Muscle layer of duodenum (tissue), 2 donors: ENCODE data around the gene GLI3.
A peak's percentile ranks its signal among the peaks of the same experiment; 100 is the strongest.

ENCODE experiments used
- H3K27ac ChIP-seq: one replicate; pipeline ENCODE4 v1.7.0; 2013; ENCODE audit warnings: mild to moderate bottlenecking, low read length
- H3K27me3 ChIP-seq: one replicate; pipeline ENCODE4 v1.7.0; 2013; ENCODE audit warnings: low read depth, mild to moderate bottlenecking, control low read depth, low read length
- H3K36me3 ChIP-seq, 2 donors: one replicate each; pipeline ENCODE4 v1.7.0; 2013; ENCODE audit warnings: low read length in 2 of 2, control low read depth in 1 of 2, mild to moderate bottlenecking in 1 of 2; ENCODE audit not compliant: insufficient read depth in 2 of 2, control insufficient read depth in 1 of 2
- H3K4me1 ChIP-seq, 2 donors: one replicate each; pipeline ENCODE4 v1.7.0; 2013; ENCODE audit warnings: low read length in 2 of 2, mild to moderate bottlenecking in 2 of 2, control low read depth in 1 of 2, moderate library complexity in 1 of 2; ENCODE audit not compliant: insufficient read depth in 2 of 2, control insufficient read depth in 1 of 2
- H3K4me3 ChIP-seq, 2 donors: one replicate each; pipeline ENCODE4 v1.7.0; 2013; ENCODE audit warnings: low read length in 2 of 2, low read depth in 1 of 2, mild to moderate bottlenecking in 1 of 2
- H3K9me3 ChIP-seq, 2 donors: one replicate each; pipeline ENCODE4 v1.7.0; 2013; ENCODE audit warnings: low read length in 2 of 2, control low read depth in 1 of 2, mild to moderate bottlenecking in 1 of 2; ENCODE audit not compliant: control insufficient read depth in 1 of 2
- donor health status: healthy.

GLI3 gene

GRCh38 chr7:42236976-42237810, at the start of gene GLI3:
Gene GLI3 (minus strand): TSS chr7:42237209. CDS start chr7:42223253, 13,956 bp downstream.
- H3K27me3 ChIP-seq = no peaks in the 10 kb centered on the region
- H3K4me1 ChIP-seq = peaks cover 0 to 32% of the 10 kb centered on the region in 2 donors
- no peaks in the 10 kb centered on the region for H3K36me3 ChIP-seq
- H3K4me3 ChIP-seq = peak within 1 kb of the TSS; percentile 78 to 86
- peak within 1 kb of the TSS; percentile 84 for H3K27ac ChIP-seq
- H3K9me3 ChIP-seq = no peaks in the 10 kb centered on the region

- no peak overlapping the region for H3K4me3 ChIP-seq
- H3K36me3 ChIP-seq = no peaks in the 10 kb centered on the region
- peaks cover 0 to 4% of the 10 kb centered on the region in 2 donors for H3K4me1 ChIP-seq
- no peak overlapping the region for H3K27ac ChIP-seq
- no peaks in the 10 kb centered on the region for H3K9me3 ChIP-seq
- no peaks in the 10 kb centered on the region for H3K27me3 ChIP-seq
Measured at GRCh38 chr7:42285383-42285824, 48.4 kb upstream of the GLI3 start.

- Histone ChIP-seq H3K27me3 (no peaks in the 10 kb centered on the region), H3K27ac (no peak overlapping the region), H3K4me1 (peaks cover 0 to 4% of the 10 kb centered on the region in 2 donors), H3K9me3 (no peaks in the 10 kb centered on the region), H3K36me3 (no peaks in the 10 kb centered on the region), H3K4me3 (no peak overlapping the region)
Measured at GRCh38 chr7:42283553-42283952, 46.5 kb upstream of the GLI3 start.

- H3K9me3 ChIP-seq = no peaks in the 10 kb centered on the region
- H3K27ac ChIP-seq = no peak overlapping the region
Measured at GRCh38 chr7:42278344-42278743, 41.3 kb upstream of the GLI3 start.

GRCh38 chr7:42274053-42274452, 37.0 kb upstream of the GLI3 start:
- Histone ChIP-seq H3K27me3 (no peaks in the 10 kb centered on the region), H3K4me3 (no peak overlapping the region), H3K9me3 (no peaks in the 10 kb centered on the region), H3K27ac (no peak overlapping the region), H3K4me1 (no peaks in the 10 kb centered on the region), H3K36me3 (no peaks in the 10 kb centered on the region)

More at GRCh38 chr7:42278344-42278743, 41.3 kb upstream of the GLI3 start:
- no peak overlapping the region for H3K4me3 ChIP-seq
- no peaks in the 10 kb centered on the region for H3K27me3 ChIP-seq
- no peaks in the 10 kb centered on the region for H3K4me1 ChIP-seq
- no peaks in the 10 kb centered on the region for H3K36me3 ChIP-seq

- H3K4me3 ChIP-seq = no peak overlapping the region
- no peak overlapping the region for H3K27ac ChIP-seq
- no peaks in the 10 kb centered on the region for H3K36me3 ChIP-seq
Measured at GRCh38 chr7:42272793-42273665, 36.0 kb upstream of the GLI3 start.

GRCh38 chr7:42269161-42269560, 32.2 kb upstream of the GLI3 start:
- H3K27ac ChIP-seq = no peak overlapping the region
- no peaks in the 10 kb centered on the region for H3K4me1 ChIP-seq
- H3K9me3 ChIP-seq = no peaks in the 10 kb centered on the region
- no peaks in the 10 kb centered on the region for H3K27me3 ChIP-seq
- H3K4me3 ChIP-seq = no peak overlapping the region
- H3K36me3 ChIP-seq = no peaks in the 10 kb centered on the region

More at GRCh38 chr7:42272793-42273665, 36.0 kb upstream of the GLI3 start:
- no peaks in the 10 kb centered on the region for H3K9me3 ChIP-seq
- H3K4me1 ChIP-seq = no peaks in the 10 kb centered on the region
- H3K27me3 ChIP-seq = no peaks in the 10 kb centered on the region

GRCh38 chr7:42264702-42265101, 27.7 kb upstream of the GLI3 start:
- Histone ChIP-seq H3K27ac (no peak overlapping the region), H3K36me3 (no peaks in the 10 kb centered on the region), H3K4me3 (no peak overlapping the region), H3K27me3 (no peaks in the 10 kb centered on the region), H3K4me1 (peaks cover 0 to 4% of the 10 kb centered on the region in 2 donors), H3K9me3 (no peaks in the 10 kb centered on the region)

GRCh38 chr7:42263971-42264370, 27.0 kb upstream of the GLI3 start:
- H3K27me3 ChIP-seq = no peaks in the 10 kb centered on the region
- H3K36me3 ChIP-seq = no peaks in the 10 kb centered on the region
- H3K4me1 ChIP-seq = peaks cover 0 to 4% of the 10 kb centered on the region in 2 donors
- no peak overlapping the region for H3K27ac ChIP-seq
- H3K9me3 ChIP-seq = no peaks in the 10 kb centered on the region
- no peak overlapping the region for H3K4me3 ChIP-seq

- Histone ChIP-seq H3K4me1 (peaks cover 0 to 4% of the 10 kb centered on the region in 2 donors), H3K27ac (no peak overlapping the region), H3K9me3 (no peaks in the 10 kb centered on the region), H3K4me3 (no peak overlapping the region), H3K36me3 (no peaks in the 10 kb centered on the region), H3K27me3 (no peaks in the 10 kb centered on the region)
Measured at GRCh38 chr7:42262964-42263363, 26.0 kb upstream of the GLI3 start.

GRCh38 chr7:42254217-42254616, 17.2 kb upstream of the GLI3 start:
- no peak overlapping the region for H3K27ac ChIP-seq
- H3K36me3 ChIP-seq = no peaks in the 10 kb centered on the region
- H3K9me3 ChIP-seq = no peaks in the 10 kb centered on the region
- no peaks in the 10 kb centered on the region for H3K27me3 ChIP-seq
- H3K4me3 ChIP-seq = no peak overlapping the region
- H3K4me1 ChIP-seq = no peaks in the 10 kb centered on the region
